GM21825 (cell line): Measurements from ENCODE around the gene RAB36.

Experiments
- ATAC-seq: cut with Tn5 transposase; IDR thresholded peaks from one replicate; pipeline ENCODE4 v1.9.1; 2021; ENCODE audit warnings: mild to moderate bottlenecking, moderate library complexity; ENCODE audit not compliant: unreplicated experiment

The RAB36 gene

DNA sequence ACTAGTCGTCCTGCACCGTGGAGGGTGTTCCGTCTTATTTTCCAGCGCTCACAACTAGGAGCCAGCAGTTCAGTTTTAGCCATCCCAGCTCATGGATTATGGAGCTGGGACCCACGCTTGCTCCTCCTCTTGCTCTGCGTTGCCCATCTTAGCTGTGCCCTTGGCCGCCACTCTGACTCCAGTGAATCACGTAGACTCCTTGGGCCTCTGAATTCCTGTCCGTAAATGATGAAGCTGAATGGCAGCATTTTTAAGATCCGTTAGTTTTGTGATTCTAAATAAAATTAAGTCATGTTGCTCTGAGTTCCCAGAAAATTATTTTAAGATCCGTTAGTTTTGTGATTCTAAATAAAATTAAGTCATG is 58.8 kb downstream of the RAB36 start:
- ATAC-seq = no peak

DNA sequence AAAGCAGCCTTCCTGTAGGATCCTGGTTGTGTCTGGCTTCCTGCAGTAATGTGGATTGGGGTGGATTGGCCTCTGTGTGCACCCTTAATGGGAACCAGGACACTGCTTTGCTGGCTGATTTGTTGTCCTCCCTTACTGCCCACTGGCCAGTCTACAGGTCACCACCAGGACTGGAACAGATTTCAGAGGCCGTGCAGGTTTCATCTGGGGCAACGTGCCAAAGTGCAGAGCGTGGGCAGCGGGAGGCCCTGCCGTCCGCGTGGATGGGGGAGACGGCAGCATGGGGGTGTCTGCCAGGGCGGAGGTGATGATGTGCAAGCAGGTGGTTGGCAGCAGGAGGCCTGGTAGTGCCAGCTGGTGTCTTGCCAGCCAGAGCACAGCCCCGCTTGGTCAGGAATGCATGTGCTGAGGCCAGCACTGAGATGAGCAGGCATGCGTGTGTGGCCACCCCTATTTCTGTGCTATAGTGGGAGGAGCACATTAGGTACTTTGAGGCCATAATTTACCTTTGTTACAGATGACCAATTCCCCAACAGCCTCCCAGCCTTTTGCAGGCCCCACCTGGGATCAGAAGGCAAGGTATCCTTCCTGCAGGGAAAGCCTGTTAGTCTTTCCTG is 59.4 kb downstream of the RAB36 start:
- ATAC-seq = no peak

- no peak for ATAC-seq
These were observed 60.2 kb downstream of the RAB36 start for GRCh38 chr22:23205339-23206049.

DNA sequence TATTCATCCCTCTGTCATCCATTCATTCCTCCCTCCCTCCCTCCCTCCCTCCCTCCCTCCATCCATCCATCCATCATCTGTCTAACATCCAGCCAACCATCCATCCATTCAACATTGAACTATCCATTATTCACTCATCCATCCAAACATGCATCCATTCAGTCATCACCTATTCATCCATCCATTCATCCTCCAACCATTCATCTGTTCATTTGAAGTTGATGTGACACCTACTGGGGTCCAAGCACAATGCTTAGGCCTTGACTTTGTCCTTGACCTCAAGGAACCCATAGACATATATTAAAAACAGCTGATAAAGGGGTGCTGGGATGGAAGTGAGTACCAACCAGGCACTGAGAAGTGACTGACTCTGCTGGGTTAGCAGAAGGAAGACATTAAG is 61.6 kb downstream of the RAB36 start:
- ATAC-seq = no peak

DNA sequence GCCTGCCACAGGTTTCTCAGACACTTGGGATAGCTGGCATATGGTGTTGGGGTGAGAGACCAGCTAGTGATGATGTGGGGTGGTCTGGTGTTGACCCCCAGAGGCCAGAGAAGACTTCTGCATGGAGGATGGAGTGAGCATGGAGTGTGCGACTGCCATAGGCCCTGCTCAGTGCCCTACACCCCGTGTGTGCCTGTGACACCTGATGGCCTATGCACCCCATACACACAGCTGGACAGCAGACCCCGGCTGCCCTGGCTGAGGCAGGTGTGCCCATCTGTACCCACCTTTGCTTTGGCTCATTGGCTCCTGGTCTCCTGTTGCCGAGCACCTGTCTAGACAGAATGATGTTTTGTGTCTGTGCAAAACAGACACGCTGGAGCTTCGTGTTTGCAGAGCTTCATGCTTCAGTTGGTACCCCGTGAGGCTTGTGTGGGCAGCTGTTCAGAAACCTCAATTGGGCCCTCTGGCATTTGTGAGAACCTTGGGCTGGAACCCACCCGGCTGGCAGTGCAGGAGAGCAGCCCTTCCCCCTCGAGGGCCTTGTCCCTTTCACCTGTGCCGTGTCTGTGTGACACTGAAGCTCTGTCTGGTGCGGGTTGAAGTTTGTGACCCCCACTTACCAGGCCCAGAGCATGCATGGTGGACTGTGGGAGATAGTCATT is 62.6 kb downstream of the RAB36 start:
- no peak for ATAC-seq

DNA sequence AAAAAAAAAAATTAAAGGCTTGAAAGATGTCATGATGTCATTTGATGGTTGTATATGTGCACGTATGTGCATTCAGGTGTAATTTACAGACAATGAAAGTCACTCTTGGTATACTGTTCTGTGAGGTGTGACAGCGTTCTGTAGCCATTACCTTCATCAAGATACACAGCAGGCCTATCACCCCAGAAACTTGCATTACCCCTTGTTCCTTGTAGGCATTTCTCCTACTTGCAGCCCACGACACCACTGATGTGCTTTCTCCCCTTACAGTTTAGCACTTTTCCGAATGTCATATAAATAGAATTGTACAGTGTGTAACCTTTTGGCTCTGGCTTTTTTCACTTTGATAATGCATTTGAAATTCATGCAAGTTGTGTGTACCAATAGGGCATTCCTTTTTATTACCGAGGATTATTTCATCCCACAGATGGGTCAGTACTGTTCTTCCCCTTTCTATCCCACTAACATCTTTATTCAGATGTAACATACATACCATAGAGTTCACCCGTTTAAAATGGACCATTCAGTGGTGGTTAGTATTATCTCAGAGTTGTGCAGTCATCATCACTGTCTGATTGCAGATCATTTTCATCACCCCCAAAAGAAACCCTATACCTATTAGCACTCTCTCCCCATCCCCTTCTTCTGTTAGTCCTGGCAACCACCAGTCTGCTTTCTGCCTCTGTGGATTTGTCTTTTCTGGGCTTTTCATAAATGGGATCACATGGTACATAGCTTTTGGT is 65.3 kb downstream of the RAB36 start:
- ATAC-seq = no peak

- no peak for ATAC-seq
These were observed 66.3 kb downstream of the RAB36 start for GRCh38 chr22:23211622-23212021.

DNA sequence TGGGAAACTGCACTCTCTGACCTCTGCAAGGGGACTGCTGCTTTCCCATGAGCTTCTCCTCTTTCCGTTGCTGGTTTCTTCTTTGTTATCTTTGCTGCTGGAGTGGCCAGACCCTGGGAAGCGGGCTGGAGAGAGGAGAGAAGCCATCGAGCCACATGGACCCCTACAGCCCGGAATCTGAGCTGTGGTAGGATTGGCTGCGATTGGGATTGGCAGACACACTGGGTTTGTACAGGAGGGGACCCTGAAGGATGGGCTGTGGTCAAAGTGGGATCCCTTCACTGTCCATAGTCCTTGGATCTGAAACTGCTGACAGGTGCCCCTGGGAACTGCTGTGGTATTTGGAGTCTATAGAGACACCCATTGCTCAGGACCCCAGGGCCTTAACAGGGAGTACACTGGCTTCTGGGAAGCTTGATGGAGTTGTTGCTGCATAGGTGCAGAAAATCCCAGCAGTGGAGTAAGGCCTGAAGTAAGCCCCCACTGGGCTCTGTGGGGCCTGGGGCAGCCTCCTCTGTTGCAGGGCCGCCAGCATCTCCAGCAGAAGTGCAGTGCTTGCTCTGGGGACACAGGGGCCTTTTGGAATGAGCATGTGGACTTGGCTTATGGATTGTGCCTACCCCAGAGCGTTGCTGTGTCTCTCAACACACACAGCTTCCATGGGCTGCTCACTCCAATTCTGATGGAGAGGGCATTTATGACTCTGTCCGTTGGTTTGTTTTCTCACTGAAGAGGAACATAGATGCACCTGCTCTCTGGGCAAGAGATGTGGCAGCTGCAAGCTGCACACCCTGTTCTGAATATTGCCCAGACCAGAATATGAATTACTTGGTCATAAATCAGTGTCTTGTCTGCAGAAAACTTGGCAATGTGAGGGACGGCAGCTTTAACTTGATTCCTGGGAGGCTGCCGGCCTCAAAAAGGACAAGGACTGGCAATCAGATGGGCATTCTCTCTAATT is 67.1 kb downstream of the RAB36 start:
- ATAC-seq = no peak

- no peak for ATAC-seq
These were observed 67.8 kb downstream of the RAB36 start for GRCh38 chr22:23213022-23213555.

DNA sequence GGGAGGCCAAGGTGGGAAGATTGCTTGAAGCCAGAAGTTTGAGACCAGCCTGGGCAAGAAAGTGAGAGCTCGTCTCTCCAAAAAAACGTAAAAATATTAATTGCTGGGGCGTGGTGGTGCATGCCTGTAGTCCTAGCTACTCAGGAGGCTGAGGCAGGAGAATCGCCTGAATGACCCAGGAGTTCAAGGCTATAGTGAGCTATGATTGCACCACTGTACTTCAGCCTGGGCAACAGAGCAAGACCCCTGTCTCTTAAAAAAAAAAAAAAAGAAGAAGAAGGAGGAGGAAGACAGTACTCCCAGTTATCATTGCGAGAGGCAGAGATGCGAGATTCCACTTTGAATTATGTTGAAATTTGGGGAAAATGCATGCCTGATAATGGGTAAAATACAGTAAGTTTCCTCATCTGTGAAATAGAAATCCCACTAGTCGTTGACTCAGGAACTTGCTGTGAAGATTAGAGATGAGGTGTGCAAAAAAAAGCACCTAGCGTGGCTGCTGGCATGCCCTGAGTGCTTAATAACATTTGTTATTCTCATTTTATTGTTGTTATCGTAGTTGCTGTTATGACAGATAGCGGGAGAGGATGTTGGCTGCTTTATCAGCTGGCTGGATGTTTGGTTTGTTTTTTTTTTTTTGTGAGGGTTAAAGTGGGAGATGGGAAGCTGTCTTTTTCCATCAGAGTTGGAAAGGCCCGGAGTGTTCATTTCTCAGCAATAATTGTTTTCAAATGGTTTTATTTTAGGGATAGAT is 68.5 kb downstream of the RAB36 start:
- no peak for ATAC-seq
